A549 (cell line): ENCODE results near the gene CTNND2. TPM values are rescaled to one million over a fixed set of nuclear protein-coding genes. Genes with fewer than 3 reads are reported as not detected.
A peak's percentile ranks its signal among the peaks of the same experiment; 100 is the strongest.

Experiments
- ATAC-seq, 2 experiments: fragments of 200-7000 bp in 1 of 2; fragments of >200 bp in 1 of 2; cut with Nextera tagmentation in 1 of 2; cut with Tn5 transposase in 1 of 2; 3 replicates each; pipeline versions ENCODE4 v1.8.0 to v1.9.1; 2018 to 2020; ENCODE audit warnings: mild to moderate bottlenecking in 1 of 2, moderate library complexity in 1 of 2
- CTCF ChIA-PET: fragments of 300-600 bp; sonication (Branson Sonifier 250); formaldehyde crosslinking; extraction: SDS; loops from one replicate; lab custom pipeline; 2021; ENCODE audit warnings: antibody characterized with exemption, inconsistent platforms; lab: Yijun Ruan, JAX
- POLR2A ChIA-PET: fragments of 350-600 bp; formaldehyde crosslinking; extraction: SDS; loops from one replicate; lab custom pipeline; 2021; ENCODE audit warnings: antibody characterized with exemption, inconsistent platforms; lab: Yijun Ruan, JAX
- DNase-seq, 2 experiments: peaks; one replicate each; pipeline versions ENCODE4 v3.0.0 to v3.0.0-alpha.2; 2011 to 2016; ENCODE audit warnings: low read depth in 1 of 2, low spot score in 1 of 2
- FAIRE-seq: peaks from 2 replicates; lab custom pipeline; 2011; peaks lifted over from hg19 to GRCh38; lab: Jason Lieb, UNC
- H3K27ac ChIP-seq, 2 experiments: fragments of >200 bp; sonication (Bioruptor Twin); formaldehyde crosslinking; 3 replicates each; pipeline ENCODE4 v1.5.1; 2016 to 2017
- H3K4me1 ChIP-seq: fragments of >200 bp; sonication (Bioruptor Twin); formaldehyde crosslinking; 3 replicates; pipeline ENCODE4 v1.6.1; 2016
- H3K4me2 ChIP-seq: fragments of >200 bp; sonication (Bioruptor Twin); formaldehyde crosslinking; 3 replicates; pipeline ENCODE4 v1.6.1; 2016
- H3K4me3 ChIP-seq: fragments of >200 bp; sonication (Bioruptor Twin); formaldehyde crosslinking; 3 replicates; pipeline ENCODE4 v1.5.1; 2016
- H3K9me3 ChIP-seq: fragments of >200 bp; sonication (Bioruptor Twin); formaldehyde crosslinking; 3 replicates; pipeline ENCODE4 v1.6.1; 2016
- BHLHE40 ChIP-seq: IDR thresholded peaks from 2 replicates; pipeline ENCODE4 v1.6.1; 2012; ENCODE audit warnings: low read depth, low read length, inconsistent platforms
- CHD2 ChIP-seq: fragments of 150-350 bp; IDR thresholded peaks from 2 replicates; pipeline ENCODE4 v1.6.1; 2014; ENCODE audit warnings: low read length; ENCODE audit not compliant: partially characterized antibody
- EP300 ChIP-seq, 2 experiments: fragments of >200 bp; sonication (Bioruptor Twin); formaldehyde crosslinking; IDR thresholded peaks; 2 replicates in 1 of 2; 3 replicates in 1 of 2; pipeline ENCODE4 v1.6.1; 2016 to 2017
- HOXB13 ChIP-seq: fragments of 250-450 bp; sonication (Bioruptor Pico); IDR thresholded peaks from 2 replicates; pipeline ENCODE4 v1.5.0; 2020; ENCODE audit warnings: low read depth, mild to moderate bottlenecking, moderate library complexity
- JUNB ChIP-seq: fragments of >200 bp; sonication (Bioruptor Twin); formaldehyde crosslinking; IDR thresholded peaks from 2 replicates; pipeline ENCODE4 v1.6.1; 2016
- NR3C1 ChIP-seq: fragments of >200 bp; sonication (Bioruptor Twin); formaldehyde crosslinking; IDR thresholded peaks from 3 replicates; pipeline ENCODE4 v1.6.1; 2017
- POLR2AphosphoS2 ChIP-seq: conservative IDR thresholded peaks from 2 replicates; pipeline ENCODE4 v1.6.1; 2012; ENCODE audit warnings: low read length, improper control_type of control experiment, inconsistent platforms
- RAD21 ChIP-seq, 2 experiments: fragments of >200 bp in 1 of 2; sonication (Bioruptor Twin) in 1 of 2; formaldehyde crosslinking in 1 of 2; IDR thresholded peaks in 1 of 2; conservative IDR thresholded peaks in 1 of 2; 2 replicates in 1 of 2; 3 replicates in 1 of 2; pipeline ENCODE4 v1.6.1; 2012 to 2018; ENCODE audit warnings: inconsistent platforms in 1 of 2
- RFX5 ChIP-seq: fragments of 450-650 bp; IDR thresholded peaks from 2 replicates; pipeline ENCODE4 v1.7.1; 2014; ENCODE audit warnings: antibody characterized with exemption, mild to moderate bottlenecking, moderate library complexity
- SMC3 ChIP-seq: fragments of >200 bp; sonication (Bioruptor Twin); formaldehyde crosslinking; IDR thresholded peaks from 3 replicates; pipeline ENCODE4 v1.6.1; 2018; ENCODE audit warnings: inconsistent platforms
- ZNF302 ChIP-seq: fragments of 250-450 bp; sonication (Bioruptor Pico); IDR thresholded peaks from 2 replicates; pipeline ENCODE4 v1.9.0; 2021; ENCODE audit warnings: inconsistent platforms, mild to moderate bottlenecking, moderate library complexity
- WGBS: methylation state at CpG from one replicate; pipeline ENCODE4 v1.1.6; 2017; ENCODE audit errors: missing lambda C conversion rate; 5-methylcytosine and 5-hydroxymethylcytosine counted together
- polyA plus RNA-seq, 4 experiments: library from polyadenylated mRNA; depleted of rRNA in 3 of 4; stranded (reverse); fragments of >200 nt; fragmentation: RNase III in 1 of 4; extraction: RNeasy Plus Mini Kit Qiagen cat#74134 plus additional on column Dnase treatment in 1 of 4; gene quantifications; 2 replicates in 3 of 4; 3 replicates in 1 of 4; pipeline ENCODE4 v1.2.3, GENCODE V29; 2011 to 2017
- TF ChIP-seq, protein P1 (sequence below): IDR thresholded peaks from 2 replicates; pipeline ENCODE4 v1.6.1; 2012
- TF ChIP-seq, protein P2 (sequence below): fragments of 450-650 bp; IDR thresholded peaks from 2 replicates; pipeline ENCODE4 v1.6.1; 2014; ENCODE audit warnings: antibody characterized with exemption
- TF ChIP-seq, protein P3 (sequence below): IDR thresholded peaks from 2 replicates; pipeline ENCODE4 v1.6.1; 2012; ENCODE audit warnings: low read depth, borderline replicate concordance
- TF ChIP-seq, protein P4 (sequence below): fragments of >200 bp; sonication (Bioruptor Twin); formaldehyde crosslinking; IDR thresholded peaks from 3 replicates; pipeline ENCODE4 v1.5.1; 2016

CTNND2 gene
- polyA plus RNA-seq, 2 of the 4 experiments (the other 2 are of a cell fraction): not detected

DNA sequence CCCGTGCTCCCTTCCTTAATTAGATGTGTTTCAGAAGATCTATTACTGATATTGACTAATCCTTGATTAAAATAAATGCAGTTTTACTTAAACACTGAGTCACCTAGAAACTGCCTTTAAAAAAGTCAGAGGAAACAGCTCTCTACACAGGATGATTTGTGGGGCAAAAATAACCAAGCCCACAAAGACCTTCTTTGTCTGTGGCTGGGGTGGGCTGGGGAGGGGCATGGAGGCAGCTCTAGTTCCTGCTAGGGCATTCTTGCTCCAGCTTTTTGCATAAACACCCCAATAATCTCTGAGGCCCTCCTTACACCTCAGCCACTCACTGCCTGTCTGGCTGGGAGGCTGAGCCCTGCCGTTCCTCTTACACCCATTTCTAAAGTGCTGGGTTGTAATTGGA, 915.6 kb downstream of the CTNND2 start:
- 2% methylated on average over 2 of the region's 2 CpGs for WGBS
- DNase-seq: no peak
- no peak overlapping the region for H3K4me2 ChIP-seq
- ChIA-PET POLR2A (no interaction called here), CTCF (interaction anchor here (1.1 to 3.8 kb wide), 6 partner anchors 10 to 160 kb away, joined by 3 to 19 read pairs (median 4); no protein-coding TSS in a partner anchor)
- TF ChIP-seq, protein P1, sequence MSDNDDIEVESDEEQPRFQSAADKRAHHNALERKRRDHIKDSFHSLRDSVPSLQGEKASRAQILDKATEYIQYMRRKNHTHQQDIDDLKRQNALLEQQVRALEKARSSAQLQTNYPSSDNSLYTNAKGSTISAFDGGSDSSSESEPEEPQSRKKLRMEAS: no peak
- TF ChIP-seq POLR2AphosphoS2: no peak
- no peak for TF ChIP-seq ZNF302 (CRISPR knock-in tag)
- TF ChIP-seq, protein P2, sequence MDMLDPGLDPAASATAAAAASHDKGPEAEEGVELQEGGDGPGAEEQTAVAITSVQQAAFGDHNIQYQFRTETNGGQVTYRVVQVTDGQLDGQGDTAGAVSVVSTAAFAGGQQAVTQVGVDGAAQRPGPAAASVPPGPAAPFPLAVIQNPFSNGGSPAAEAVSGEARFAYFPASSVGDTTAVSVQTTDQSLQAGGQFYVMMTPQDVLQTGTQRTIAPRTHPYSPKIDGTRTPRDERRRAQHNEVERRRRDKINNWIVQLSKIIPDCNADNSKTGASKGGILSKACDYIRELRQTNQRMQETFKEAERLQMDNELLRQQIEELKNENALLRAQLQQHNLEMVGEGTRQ: no peak
- TF ChIP-seq, protein P3, sequence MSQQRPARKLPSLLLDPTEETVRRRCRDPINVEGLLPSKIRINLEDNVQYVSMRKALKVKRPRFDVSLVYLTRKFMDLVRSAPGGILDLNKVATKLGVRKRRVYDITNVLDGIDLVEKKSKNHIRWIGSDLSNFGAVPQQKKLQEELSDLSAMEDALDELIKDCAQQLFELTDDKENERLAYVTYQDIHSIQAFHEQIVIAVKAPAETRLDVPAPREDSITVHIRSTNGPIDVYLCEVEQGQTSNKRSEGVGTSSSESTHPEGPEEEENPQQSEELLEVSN: no peak
- TF ChIP-seq RFX5: no peak
- no peaks in the 10 kb centered on the region for H3K4me1 ChIP-seq
- no peak overlapping the region for H3K4me3 ChIP-seq
- ATAC-seq: no peak
- no peaks in the 10 kb centered on the region for H3K9me3 ChIP-seq
- no peak overlapping the region for H3K27ac ChIP-seq
- no peak for FAIRE-seq

DNA sequence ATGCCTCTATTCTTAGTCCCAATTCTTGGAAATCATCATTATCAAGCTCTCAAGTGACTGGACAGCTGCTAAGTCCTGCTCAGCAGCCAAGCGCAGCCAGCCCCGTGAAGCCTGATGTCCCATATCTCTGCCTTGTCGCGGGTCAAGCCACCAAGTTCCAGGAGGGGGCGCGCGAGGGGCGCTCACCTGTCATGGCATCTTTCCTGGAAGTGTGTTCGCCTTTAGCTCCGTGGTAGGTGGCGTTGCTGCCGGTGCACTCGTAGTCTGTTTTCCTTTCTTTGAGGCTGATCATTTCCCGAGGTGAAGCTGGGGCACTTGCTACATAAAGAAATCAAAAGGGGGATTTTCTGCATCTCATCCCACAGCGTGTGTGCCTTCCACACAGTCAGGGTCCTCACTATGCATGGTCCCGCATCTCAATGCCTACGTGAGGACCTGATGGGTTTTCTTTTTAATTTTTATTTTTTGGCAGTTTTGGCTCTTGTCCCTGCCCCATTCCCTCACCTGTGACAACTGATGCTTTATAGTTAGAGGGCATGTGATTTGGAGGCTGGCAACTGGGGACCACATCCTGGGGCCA, 916.2 kb downstream of the CTNND2 start:
- 17% methylated on average over 17 of the region's 17 CpGs for WGBS
- TF ChIP-seq, protein P4, sequence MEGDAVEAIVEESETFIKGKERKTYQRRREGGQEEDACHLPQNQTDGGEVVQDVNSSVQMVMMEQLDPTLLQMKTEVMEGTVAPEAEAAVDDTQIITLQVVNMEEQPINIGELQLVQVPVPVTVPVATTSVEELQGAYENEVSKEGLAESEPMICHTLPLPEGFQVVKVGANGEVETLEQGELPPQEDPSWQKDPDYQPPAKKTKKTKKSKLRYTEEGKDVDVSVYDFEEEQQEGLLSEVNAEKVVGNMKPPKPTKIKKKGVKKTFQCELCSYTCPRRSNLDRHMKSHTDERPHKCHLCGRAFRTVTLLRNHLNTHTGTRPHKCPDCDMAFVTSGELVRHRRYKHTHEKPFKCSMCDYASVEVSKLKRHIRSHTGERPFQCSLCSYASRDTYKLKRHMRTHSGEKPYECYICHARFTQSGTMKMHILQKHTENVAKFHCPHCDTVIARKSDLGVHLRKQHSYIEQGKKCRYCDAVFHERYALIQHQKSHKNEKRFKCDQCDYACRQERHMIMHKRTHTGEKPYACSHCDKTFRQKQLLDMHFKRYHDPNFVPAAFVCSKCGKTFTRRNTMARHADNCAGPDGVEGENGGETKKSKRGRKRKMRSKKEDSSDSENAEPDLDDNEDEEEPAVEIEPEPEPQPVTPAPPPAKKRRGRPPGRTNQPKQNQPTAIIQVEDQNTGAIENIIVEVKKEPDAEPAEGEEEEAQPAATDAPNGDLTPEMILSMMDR: peak; percentile 51
- TF ChIP-seq SMC3: peak; percentile 28; the same call in 1 of the 3 replicates
- TF ChIP-seq JUNB: no peak
- peak; percentile 49 to 72; a peak in 4 of 5 replicates for TF ChIP-seq RAD21 (conservative IDR thresholded peaks at IDR 0.05 in 1 of 2, IDR thresholded peaks at IDR 0.05 in 1 of 2)
- FAIRE-seq (no peak), DNase-seq (peak; percentile 35 to 56), ATAC-seq (peak; percentile 82 to 95)
- Histone ChIP-seq H3K9me3 (no peaks in the 10 kb centered on the region), H3K4me2 (no peak overlapping the region), H3K27ac (no peak overlapping the region), H3K4me3 (no peak overlapping the region), H3K4me1 (no peaks in the 10 kb centered on the region)
- ChIA-PET POLR2A (no interaction called here), CTCF (interaction anchor here (0.6 to 3.8 kb wide), 6 partner anchors 10 to 54 kb away, joined by 3 to 19 read pairs (median 4); no protein-coding TSS in a partner anchor)

DNA sequence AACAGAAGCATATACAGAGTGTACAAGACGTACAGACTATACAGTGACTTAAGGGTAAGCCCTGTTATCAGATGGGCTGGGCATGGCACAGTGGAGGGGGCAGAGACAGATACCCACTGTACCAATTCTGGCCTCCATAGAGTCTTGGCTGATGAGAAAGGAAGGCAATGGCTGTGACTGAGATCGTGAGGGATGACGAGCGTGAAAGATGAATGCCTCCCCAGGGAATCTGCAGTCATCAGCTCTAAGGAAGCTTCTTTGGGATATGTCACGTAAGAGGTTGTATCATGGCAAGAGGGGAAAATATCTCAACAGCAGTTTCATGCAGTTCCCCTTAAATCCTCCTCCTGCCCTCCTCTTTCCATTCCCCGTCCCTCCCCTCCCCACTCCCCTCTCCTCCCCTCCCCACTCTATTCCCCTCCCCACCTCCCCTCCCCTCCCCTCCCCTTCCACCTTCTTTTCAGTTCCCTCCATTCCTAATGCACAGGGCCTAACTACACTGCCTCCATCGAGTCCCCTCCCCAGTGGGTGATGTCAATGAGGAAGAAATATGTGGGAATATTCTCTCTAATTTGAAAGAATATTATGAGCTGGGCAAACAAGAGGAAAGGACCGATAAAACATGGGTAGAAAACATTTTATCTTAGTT, 916.8 kb downstream of the CTNND2 start:
- DNase-seq (no peak), ATAC-seq (no peak), FAIRE-seq (no peak)
- H3K4me1 ChIP-seq: no peaks in the 10 kb centered on the region
- no peak overlapping the region for H3K4me2 ChIP-seq
- no peaks in the 10 kb centered on the region for H3K9me3 ChIP-seq
- no peak overlapping the region for H3K27ac ChIP-seq
- CTCF ChIA-PET: interaction anchor here (0.6 to 3.8 kb wide), 7 partner anchors 11 to 285 kb away, joined by 3 to 19 read pairs (median 3); no protein-coding TSS in a partner anchor
- POLR2A ChIA-PET: no interaction called here
- 14% methylated on average over 7 of the region's 8 CpGs for WGBS
- TF ChIP-seq, protein P3: no peak
- TF ChIP-seq NR3C1: no peak
- TF ChIP-seq BHLHE40: no peak
- TF ChIP-seq HOXB13 (CRISPR knock-in tag): no peak
- no peak for TF ChIP-seq CHD2
- TF ChIP-seq EP300 (IDR thresholded peaks at IDR 0.05): no peak
- no peak overlapping the region for H3K4me3 ChIP-seq
